Left ventricle myocardium inferior (tissue), 1 donor: Measurements from ENCODE around the gene PRKD2. TPM values are rescaled to one million over a fixed set of nuclear protein-coding genes. Genes with fewer than 3 reads are reported as not detected.

Experiments
- DNase-seq: peaks from one replicate; pipeline ENCODE4 v3.0.0-alpha.2; 2020
- H3K27ac ChIP-seq: fragments of 200-600 bp; replicated peaks from 2 replicates; pipeline ENCODE4 v1.8.0; 2021
- H3K27me3 ChIP-seq: fragments of 200-600 bp; 2 replicates; pipeline ENCODE4 v1.8.0; 2021; ENCODE audit warnings: low read depth
- H3K36me3 ChIP-seq: fragments of 200-600 bp; 2 replicates; pipeline ENCODE4 v1.8.0; 2021
- H3K4me1 ChIP-seq: fragments of 200-600 bp; 2 replicates; pipeline ENCODE4 v1.8.0; 2021
- H3K4me3 ChIP-seq: fragments of 200-600 bp; 2 replicates; pipeline ENCODE4 v1.8.0; 2021; ENCODE audit warnings: mild to moderate bottlenecking, moderate library complexity
- H3K9me3 ChIP-seq: fragments of 200-600 bp; replicated peaks from 2 replicates; pipeline ENCODE4 v1.8.0; 2021
- intact Hi-C: fragments of 100-400 bp; cut with micrococcal nuclease; formaldehyde crosslinking; loops from one replicate; pipeline ENCODE4 v1.11.0; 2022
- total RNA-seq: library from RNA; stranded (reverse); fragmentation: NEBNext Ultra II Directional; extraction: Animal tissue kit (Norgen Biotek cat#: 25700); gene quantifications from one replicate; pipeline ENCODE4 v1.2.1, GENCODE V29; 2021
- TF ChIP-seq, protein P1 (sequence below): fragments of 200-600 bp; IDR thresholded peaks from 2 replicates; pipeline ENCODE4 v1.8.0; 2021; ENCODE audit warnings: antibody characterized with exemption, mild to moderate bottlenecking, borderline replicate concordance
- donor health status: DM: no; HTN: yes; CAD: no; lungs with severe emphysema.

The PRKD2 gene
- total RNA-seq, 1 donor from 2014 or later = 7.9 TPM

DNA sequence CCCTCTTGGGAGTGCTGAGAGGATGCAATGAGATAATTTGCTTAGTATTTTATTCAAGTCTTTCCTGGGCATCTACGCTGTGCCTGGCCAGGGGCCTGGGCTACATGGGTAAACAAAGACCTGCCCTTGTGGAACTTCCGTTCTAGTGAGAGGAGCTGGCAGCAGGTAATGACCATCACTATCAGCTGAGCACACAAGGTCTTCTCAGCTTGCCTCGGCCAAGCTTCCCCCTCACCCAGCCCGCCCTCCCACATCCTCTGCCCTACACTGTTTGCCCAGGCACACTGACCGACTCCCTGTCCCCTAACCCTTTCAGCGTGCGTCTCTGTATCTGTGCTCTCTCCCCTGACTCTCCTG, 20.4 kb upstream of the PRKD2 start:
- Histone ChIP-seq H3K4me3 (no peak overlapping the region), H3K36me3 (peaks cover 48% of the 10 kb centered on the region), H3K4me1 (peaks cover 67% of the 10 kb centered on the region), H3K9me3 (no peaks in the 10 kb centered on the region), H3K27ac (peak overlapping the region; percentile 47), H3K27me3 (no peaks in the 10 kb centered on the region)
- intact Hi-C loops = no loop called here
- DNase-seq = no peak
- TF ChIP-seq, protein P1, sequence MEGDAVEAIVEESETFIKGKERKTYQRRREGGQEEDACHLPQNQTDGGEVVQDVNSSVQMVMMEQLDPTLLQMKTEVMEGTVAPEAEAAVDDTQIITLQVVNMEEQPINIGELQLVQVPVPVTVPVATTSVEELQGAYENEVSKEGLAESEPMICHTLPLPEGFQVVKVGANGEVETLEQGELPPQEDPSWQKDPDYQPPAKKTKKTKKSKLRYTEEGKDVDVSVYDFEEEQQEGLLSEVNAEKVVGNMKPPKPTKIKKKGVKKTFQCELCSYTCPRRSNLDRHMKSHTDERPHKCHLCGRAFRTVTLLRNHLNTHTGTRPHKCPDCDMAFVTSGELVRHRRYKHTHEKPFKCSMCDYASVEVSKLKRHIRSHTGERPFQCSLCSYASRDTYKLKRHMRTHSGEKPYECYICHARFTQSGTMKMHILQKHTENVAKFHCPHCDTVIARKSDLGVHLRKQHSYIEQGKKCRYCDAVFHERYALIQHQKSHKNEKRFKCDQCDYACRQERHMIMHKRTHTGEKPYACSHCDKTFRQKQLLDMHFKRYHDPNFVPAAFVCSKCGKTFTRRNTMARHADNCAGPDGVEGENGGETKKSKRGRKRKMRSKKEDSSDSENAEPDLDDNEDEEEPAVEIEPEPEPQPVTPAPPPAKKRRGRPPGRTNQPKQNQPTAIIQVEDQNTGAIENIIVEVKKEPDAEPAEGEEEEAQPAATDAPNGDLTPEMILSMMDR = no peak

DNA sequence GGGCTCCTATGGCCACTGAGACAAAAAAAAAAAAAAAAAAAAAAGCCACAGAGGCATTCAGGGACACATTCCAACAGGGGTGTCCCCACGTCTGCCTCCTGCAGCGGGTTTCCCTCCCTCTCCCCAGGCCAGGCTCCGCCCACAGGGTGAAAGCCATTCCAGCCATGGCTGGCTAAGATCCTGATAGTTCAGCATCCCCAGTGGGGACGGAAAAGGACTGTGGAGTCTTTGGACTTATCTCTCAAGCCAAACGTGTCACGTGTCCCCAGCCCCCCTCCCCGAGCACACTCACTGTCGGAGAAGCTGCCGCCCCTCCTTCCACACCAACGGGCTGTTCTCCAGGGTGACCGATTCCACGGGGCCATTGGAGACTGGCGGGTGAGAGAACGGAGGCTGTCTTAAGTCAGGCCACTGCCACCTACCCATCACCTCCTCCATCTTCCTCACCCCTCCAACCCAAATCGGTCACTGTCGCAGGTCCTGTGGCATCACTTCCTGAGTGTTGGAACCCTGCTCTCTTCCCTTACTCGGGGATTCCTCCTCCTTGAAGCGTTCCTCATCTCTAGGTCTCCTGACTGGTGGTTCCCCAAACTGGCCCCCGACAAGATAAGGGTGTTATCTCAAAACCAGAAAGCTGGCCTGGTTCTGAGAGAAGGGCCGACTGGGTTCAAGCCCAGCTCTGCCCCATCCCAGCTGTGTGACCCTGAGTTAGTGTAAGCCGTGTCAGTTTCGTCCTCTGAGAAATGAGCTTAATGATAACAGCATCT, 19.8 kb upstream of the PRKD2 start:
- H3K36me3 ChIP-seq = peaks cover 54% of the 10 kb centered on the region
- no peaks in the 10 kb centered on the region for H3K9me3 ChIP-seq
- TF ChIP-seq, protein P1 = no peak
- peak; percentile 71 for DNase-seq
- H3K27ac ChIP-seq = peak overlapping the region; percentile 47
- H3K4me3 ChIP-seq = no peak overlapping the region
- H3K27me3 ChIP-seq = no peaks in the 10 kb centered on the region
- peaks cover 66% of the 10 kb centered on the region for H3K4me1 ChIP-seq
- intact Hi-C loops = no loop called here

DNA sequence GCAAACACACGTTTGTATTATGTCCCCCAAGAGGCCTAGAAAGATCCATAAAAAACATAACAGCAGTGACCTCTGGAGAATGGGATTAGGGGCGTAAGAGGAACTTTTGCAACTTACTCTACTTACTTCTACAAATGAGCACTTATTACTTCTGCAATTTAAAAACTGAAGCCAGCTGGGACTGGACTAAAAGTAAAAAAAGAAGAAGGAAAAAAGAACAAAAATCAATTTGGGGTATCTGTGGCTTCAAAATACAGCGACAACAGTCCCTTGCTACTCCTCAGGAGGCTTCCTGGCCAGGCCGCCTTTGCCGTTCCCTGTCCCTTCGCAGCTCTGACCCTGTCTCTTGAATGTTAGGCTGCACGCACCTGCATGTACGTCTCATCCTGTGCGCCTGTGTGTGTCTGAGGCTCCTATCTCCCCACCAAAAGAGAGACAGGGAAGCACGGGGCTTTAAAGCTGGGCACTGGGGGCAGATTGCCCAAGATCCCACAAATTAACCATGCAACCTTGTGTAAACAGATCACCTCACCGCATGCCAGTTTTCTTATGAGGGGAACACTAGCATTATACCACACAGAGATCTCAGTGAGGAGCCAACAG, 16.9 kb upstream of the PRKD2 start:
- no peak for DNase-seq
- peaks cover 53% of the 10 kb centered on the region for H3K4me1 ChIP-seq
- intact Hi-C loops = no loop called here
- TF ChIP-seq, protein P1 = no peak
- H3K9me3 ChIP-seq = no peaks in the 10 kb centered on the region
- H3K4me3 ChIP-seq = no peak overlapping the region
- no peaks in the 10 kb centered on the region for H3K27me3 ChIP-seq
- peaks cover 83% of the 10 kb centered on the region for H3K36me3 ChIP-seq
- peak overlapping the region; percentile 45 for H3K27ac ChIP-seq

DNA sequence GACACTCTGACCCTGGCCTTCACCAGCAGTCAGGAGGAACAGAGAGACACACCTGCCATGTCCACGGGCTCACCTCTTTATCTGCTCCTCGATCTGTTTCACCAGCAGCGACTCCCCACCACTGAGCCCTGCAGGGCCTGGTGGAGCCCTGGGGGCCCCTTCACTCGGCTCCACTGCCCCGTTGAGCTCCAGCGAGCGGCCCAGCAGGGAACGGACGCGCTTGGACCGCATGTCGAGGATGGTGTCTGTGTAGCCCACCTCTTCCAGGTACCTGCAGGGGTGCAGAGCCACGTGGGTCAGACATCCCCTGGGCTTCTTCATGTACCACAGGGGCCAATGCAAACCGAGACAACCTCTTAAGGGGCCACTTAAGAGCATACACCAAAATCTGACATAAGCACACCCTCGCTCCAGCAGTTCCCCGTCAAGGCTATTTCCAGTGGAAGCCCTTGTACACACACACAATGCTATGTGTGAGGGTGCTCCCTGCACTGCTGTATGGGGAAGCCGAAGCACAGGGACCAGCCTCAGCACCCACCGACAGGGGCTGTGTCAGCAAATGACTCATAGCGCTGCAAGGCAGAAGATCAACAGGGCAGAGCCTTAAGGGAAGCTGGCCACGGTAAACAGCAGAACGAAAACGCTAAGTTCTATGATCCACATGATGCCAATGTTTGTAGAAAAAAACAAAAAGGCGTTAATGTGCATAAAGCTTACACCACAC, 16.2 kb upstream of the PRKD2 start:
- Histone ChIP-seq H3K27ac (peak overlapping the region; percentile 36), H3K36me3 (peaks cover 81% of the 10 kb centered on the region), H3K4me1 (peaks cover 52% of the 10 kb centered on the region), H3K4me3 (no peak overlapping the region), H3K9me3 (no peaks in the 10 kb centered on the region), H3K27me3 (no peaks in the 10 kb centered on the region)
- DNase-seq = no peak
- intact Hi-C loops = no loop called here
- TF ChIP-seq, protein P1 = no peak

DNA sequence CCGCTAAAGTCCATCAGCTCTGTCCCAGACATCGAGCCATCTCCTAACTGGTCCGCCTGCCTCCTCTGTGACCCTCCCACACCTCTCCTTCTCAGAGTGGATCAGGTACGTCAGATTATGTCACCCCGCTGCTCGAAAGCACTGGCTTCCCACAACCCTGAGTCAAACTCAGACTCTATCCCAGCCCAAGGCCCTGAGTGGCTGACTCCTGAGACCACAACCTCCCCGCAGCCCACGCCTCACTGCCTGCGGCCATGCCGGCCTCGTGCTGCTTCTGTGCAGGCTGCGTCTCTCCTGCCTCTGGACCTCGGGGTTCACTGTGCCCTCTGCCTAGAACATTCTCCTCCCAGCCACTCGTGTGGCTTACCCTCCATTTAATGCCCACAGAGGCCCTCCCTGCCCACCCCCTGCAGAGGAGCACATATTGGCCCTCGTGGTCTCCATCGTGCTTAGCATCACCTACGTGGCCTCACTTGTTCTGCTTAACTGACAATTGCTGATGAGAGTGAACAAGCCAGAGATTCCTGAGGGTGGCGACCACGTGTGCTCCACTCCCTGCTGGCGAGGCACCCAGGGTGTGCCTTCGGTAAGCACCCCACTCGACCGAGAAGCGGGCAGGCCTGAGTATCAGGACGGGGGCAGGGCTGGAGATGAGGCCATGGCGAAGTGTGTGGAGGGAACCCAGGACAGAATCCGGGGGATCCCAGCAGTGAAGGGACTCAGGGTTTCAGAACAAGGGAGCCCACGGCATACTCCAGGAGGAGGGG, 15.4 kb upstream of the PRKD2 start:
- H3K27ac ChIP-seq = peak overlapping the region; percentile 36
- H3K36me3 ChIP-seq = peaks cover 84% of the 10 kb centered on the region
- H3K9me3 ChIP-seq = no peaks in the 10 kb centered on the region
- intact Hi-C loops = no loop called here
- no peak overlapping the region for H3K4me3 ChIP-seq
- no peaks in the 10 kb centered on the region for H3K27me3 ChIP-seq
- peaks cover 51% of the 10 kb centered on the region for H3K4me1 ChIP-seq
- TF ChIP-seq, protein P1 = no peak
- no peak for DNase-seq
